HL-60 (cell line): ENCODE results near the gene ECD.
"Not testable (repeated sequence)": the region's sequence is repeated elsewhere in the genome, so short reads cannot be mapped to it uniquely, and the experiment has no call there.

Source experiments
- DNase-seq, 2 experiments: peaks; one replicate each; pipeline ENCODE4 v3.0.0-alpha.2; 2010 to 2020; ENCODE audit warnings: low read depth in 1 of 2, low spot score in 1 of 2
- H3K27ac ChIP-seq: fragments of 250-450 bp; sonication (Bioruptor Pico); replicated peaks from 2 replicates; pipeline ENCODE4 v1.5.1; 2020; ENCODE audit warnings: mild to moderate bottlenecking, moderate library complexity
- H3K27me3 ChIP-seq: fragments of 250-450 bp; sonication (Bioruptor Pico); 2 replicates; pipeline ENCODE4 v1.5.1; 2021; ENCODE audit warnings: mild to moderate bottlenecking, moderate library complexity; ENCODE audit not compliant: insufficient read depth, poor library complexity, severe bottlenecking
- H3K4me3 ChIP-seq: replicated peaks from 2 replicates; pipeline ENCODE4 v1.5.1; 2011; ENCODE audit warnings: mild to moderate bottlenecking, control low read depth, low read length; ENCODE audit not compliant: insufficient read depth
- CTCF ChIP-seq: IDR thresholded peaks from one replicate; pipeline ENCODE4 v1.5.1; 2011; ENCODE audit warnings: low read length, control low read depth, inconsistent platforms; ENCODE audit not compliant: insufficient read depth
- GABPA ChIP-seq: IDR thresholded peaks from 2 replicates; pipeline ENCODE4 v1.6.1; 2012; ENCODE audit warnings: low read depth
- POLR2AphosphoS5 ChIP-seq: IDR thresholded peaks from 2 replicates; pipeline ENCODE4 v1.6.1; 2012; ENCODE audit warnings: low read depth
- REST ChIP-seq: IDR thresholded peaks from 2 replicates; pipeline ENCODE4 v1.6.1; 2012; ENCODE audit warnings: low read depth; ENCODE audit not compliant: insufficient replicate concordance
- SPI1 ChIP-seq: IDR thresholded peaks from 2 replicates; pipeline ENCODE4 v1.6.1; 2012; ENCODE audit warnings: low read depth, mild to moderate bottlenecking, borderline replicate concordance

The ECD gene

GRCh38 chr10:73150633-73151413, 17.0 kb downstream of the ECD start:
- not testable (repeated sequence) for DNase-seq, H3K4me3 ChIP-seq, H3K27ac ChIP-seq, H3K27me3 ChIP-seq

- no peak for DNase-seq
- no peaks in the 10 kb centered on the region for H3K27me3 ChIP-seq
- TF ChIP-seq GABPA (no peak), SPI1 (no peak), POLR2AphosphoS5 (no peak), REST (no peak), CTCF (no peak)
- no peak overlapping the region for H3K27ac ChIP-seq
- no peak overlapping the region for H3K4me3 ChIP-seq
These were observed 26.2 kb downstream of the ECD start for GRCh38 chr10:73141603-73142002.

- no peak overlapping the region for H3K27ac ChIP-seq
- no peaks in the 10 kb centered on the region for H3K27me3 ChIP-seq
- no peak overlapping the region for H3K4me3 ChIP-seq
- TF ChIP-seq GABPA (no peak), SPI1 (no peak), REST (no peak), POLR2AphosphoS5 (no peak), CTCF (no peak)
- no peak for DNase-seq
These were observed 28.6 kb downstream of the ECD start for GRCh38 chr10:73139251-73139650.

- no peaks in the 10 kb centered on the region for H3K27me3 ChIP-seq
- H3K27ac ChIP-seq: no peak overlapping the region
- DNase-seq: no peak
- TF ChIP-seq SPI1 (no peak), REST (no peak), GABPA (no peak), POLR2AphosphoS5 (no peak), CTCF (no peak)
- H3K4me3 ChIP-seq: no peak overlapping the region
These were observed 31.2 kb downstream of the ECD start for GRCh38 chr10:73136627-73137026.
